PC-9 (cell line): Measurements from ENCODE around the gene GAS7. TPM values are rescaled to one million over a fixed set of nuclear protein-coding genes. Genes with fewer than 3 reads are reported as not detected.

Source experiments
- BruUV-seq: library from RNA; stranded (reverse); fragments of 400-500 nt; replicated peaks from 2 replicates; lab custom pipeline; 2021; lab: Mats Ljungman, UMichigan
- CTCF ChIA-PET: fragments of 300-600 bp; sonication (Branson Sonifier 250); formaldehyde crosslinking; loops from one replicate; lab custom pipeline; 2022; ENCODE audit warnings: antibody characterized with exemption; lab: Charles Lee
- POLR2A ChIA-PET: fragments of 300-600 bp; sonication (Branson Sonifier 250); formaldehyde crosslinking; loops from one replicate; lab custom pipeline; 2022; ENCODE audit warnings: antibody characterized with exemption; ENCODE audit not compliant: unreplicated experiment; lab: Charles Lee
- DNase-seq, 2 experiments: peaks; one replicate each; pipeline versions ENCODE4 v3.0.0 to v3.0.0-alpha.2; 2015 to 2022; ENCODE audit warnings: mixed read lengths in 1 of 2
- H2AFZ ChIP-seq: fragments of 200-600 bp; sonication (generic); 2 replicates; pipeline ENCODE4 v1.8.1; 2017; ENCODE audit warnings: antibody characterized with exemption
- H3F3A ChIP-seq: fragments of 200-600 bp; sonication (generic); 2 replicates; pipeline ENCODE4 v1.8.1; 2017; ENCODE audit warnings: antibody characterized with exemption, mild to moderate bottlenecking, low read depth; ENCODE audit not compliant: insufficient read depth
- H3K27ac ChIP-seq: fragments of 200-600 bp; sonication (generic); 2 replicates; pipeline ENCODE4 v1.6.1; 2016; ENCODE audit warnings: mixed run types
- H3K27me3 ChIP-seq: fragments of 200-600 bp; sonication (generic); 2 replicates; pipeline ENCODE4 v1.6.1; 2016; ENCODE audit warnings: low read depth, mixed run types; ENCODE audit not compliant: insufficient read depth
- H3K36me3 ChIP-seq: fragments of 200-600 bp; sonication (generic); 2 replicates; pipeline ENCODE4 v1.6.1; 2016; ENCODE audit warnings: low read depth, mixed run types
- H3K4me1 ChIP-seq: fragments of 200-600 bp; sonication (generic); replicated peaks from 2 replicates; pipeline ENCODE4 v1.6.1; 2016; ENCODE audit warnings: mixed run types; ENCODE audit not compliant: insufficient read depth
- H3K4me2 ChIP-seq: fragments of 200-600 bp; sonication (generic); 2 replicates; pipeline ENCODE4 v1.6.1; 2017; ENCODE audit warnings: mixed run types
- H3K4me3 ChIP-seq: fragments of 200-600 bp; sonication (generic); 2 replicates; pipeline ENCODE4 v1.6.1; 2016; ENCODE audit warnings: mixed run types
- H3K79me2 ChIP-seq: fragments of 200-600 bp; sonication (generic); 2 replicates; pipeline ENCODE4 v1.6.1; 2017; ENCODE audit warnings: low read depth, mixed run types
- H3K9me2 ChIP-seq: fragments of 200-600 bp; sonication (generic); 2 replicates; pipeline ENCODE4 v1.8.1; 2017; ENCODE audit warnings: mild to moderate bottlenecking; ENCODE audit not compliant: insufficient read depth
- H3K9me3 ChIP-seq: fragments of 200-600 bp; sonication (generic); 2 replicates; pipeline ENCODE4 v1.8.1; 2016; ENCODE audit warnings: low read depth; ENCODE audit not compliant: insufficient read depth
- H4K20me1 ChIP-seq: fragments of 200-600 bp; sonication (generic); 2 replicates; pipeline ENCODE4 v1.8.1; 2017; ENCODE audit not compliant: insufficient read depth
- CTCF ChIP-seq: fragments of 200-600 bp; sonication (generic); conservative IDR thresholded peaks from 2 replicates; pipeline ENCODE4 v1.6.1; 2017; ENCODE audit warnings: mixed run types, antibody characterized with exemption, mild to moderate bottlenecking, moderate library complexity
- EZH2 ChIP-seq: fragments of 200-600 bp; sonication (generic); IDR thresholded peaks from 2 replicates; pipeline ENCODE4 v1.8.0; 2017; ENCODE audit warnings: antibody characterized with exemption, low read depth
- intact Hi-C: fragments of 100-400 bp; cut with micrococcal nuclease; formaldehyde crosslinking; loops from one replicate; pipeline ENCODE4 v1.10.0; 2022; ENCODE audit not compliant: unreplicated experiment
- total RNA-seq: library from RNA; stranded (reverse); gene quantifications from 2 replicates; pipeline ENCODE4 v1.2.3, GENCODE V29; 2021

Gene GAS7
- total RNA-seq, 1 experiment from 2014 or later = not detected

DNA sequence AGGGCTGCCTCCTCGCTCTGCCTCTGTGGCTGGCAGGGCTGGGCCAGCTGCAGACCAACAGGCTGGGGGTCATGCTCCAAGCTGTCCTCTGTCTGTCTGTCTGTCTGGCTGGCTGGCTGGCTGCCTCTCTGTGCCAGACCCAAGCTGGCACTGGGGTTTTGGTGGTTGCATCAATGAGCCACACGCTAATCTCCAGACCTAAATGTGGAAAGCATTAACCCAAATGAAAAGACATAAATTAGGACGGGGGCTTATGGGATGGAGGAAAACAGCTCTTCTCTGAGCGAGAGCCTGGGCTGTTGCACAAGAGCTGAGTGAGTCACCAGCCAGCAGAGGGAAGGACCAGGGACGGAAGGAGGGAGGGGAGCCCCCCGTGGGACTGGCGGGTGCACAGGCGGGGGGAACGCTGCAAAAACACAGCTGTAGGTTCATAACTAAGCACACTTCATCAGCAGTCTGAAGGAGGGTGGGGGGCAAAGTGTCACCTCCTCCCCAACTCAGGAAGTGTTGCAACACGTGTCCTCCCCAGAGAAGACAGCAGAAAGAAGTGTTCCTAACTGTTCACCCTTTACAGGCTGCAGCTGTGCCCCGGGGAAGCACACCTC is 83.4 kb downstream of the GAS7 start:
- POLR2A ChIA-PET = interaction anchor here (0.5 kb wide), 1 partner anchor 1679 kb away, joined by 5 read pairs; the partner anchor contains the start of gene NDEL1
- no peak overlapping the region for H3K4me3 ChIP-seq

DNA sequence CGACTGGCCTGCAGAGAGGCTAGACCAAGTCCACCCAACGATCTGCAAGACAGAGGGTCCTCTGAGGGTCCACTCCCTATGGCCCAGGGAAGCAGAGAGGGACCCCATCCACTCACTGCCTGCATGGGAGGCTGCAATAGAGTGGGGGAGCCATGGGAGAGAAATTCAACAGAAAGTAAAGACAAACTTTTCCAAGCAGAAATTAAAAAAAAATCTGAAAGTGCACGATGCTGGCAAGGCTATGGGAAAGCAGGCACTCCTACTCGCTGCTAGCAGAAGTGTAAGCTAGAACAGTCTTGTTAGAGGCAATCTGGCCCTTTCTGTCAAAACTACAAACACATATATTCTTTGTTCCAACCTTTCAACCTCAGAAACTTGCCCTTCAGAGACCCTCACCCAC is 85.4 kb downstream of the GAS7 start:
- H3K4me2 ChIP-seq = no peak overlapping the region
- no peaks in the 10 kb centered on the region for H3K9me2 ChIP-seq
- H3K4me1 ChIP-seq = no peaks in the 10 kb centered on the region
- no peak for DNase-seq
- BruUV-seq = no TSS peak
- peaks cover 32% of the 10 kb centered on the region for H3K27me3 ChIP-seq
- no peaks in the 10 kb centered on the region for H4K20me1 ChIP-seq
- H3K4me3 ChIP-seq = no peak overlapping the region
- H3K27ac ChIP-seq = no peak overlapping the region
- no peak overlapping the region for H2AFZ ChIP-seq
- no peaks in the 10 kb centered on the region for H3K36me3 ChIP-seq
- POLR2A ChIA-PET = no interaction called here
- TF ChIP-seq CTCF = no peak
- no peak for TF ChIP-seq EZH2
- H3F3A ChIP-seq = no peaks in the 10 kb centered on the region
- H3K9me3 ChIP-seq = no peaks in the 10 kb centered on the region
- CTCF ChIA-PET = no interaction called here
- intact Hi-C loops = no loop called here
- no peaks in the 10 kb centered on the region for H3K79me2 ChIP-seq

More for the DNA sequence above, 83.4 kb downstream of the GAS7 start:
- no TSS peak for BruUV-seq
- TF ChIP-seq CTCF (no peak), EZH2 (no peak)
- Histone ChIP-seq H3K27me3 (peaks cover 26% of the 10 kb centered on the region), H3F3A (no peaks in the 10 kb centered on the region), H3K27ac (no peak overlapping the region), H4K20me1 (no peaks in the 10 kb centered on the region), H3K4me2 (peak overlapping the region; percentile 23; the same call in 1 of the 2 replicates), H3K9me2 (no peaks in the 10 kb centered on the region), H3K36me3 (no peaks in the 10 kb centered on the region), H3K9me3 (no peaks in the 10 kb centered on the region), H3K79me2 (no peaks in the 10 kb centered on the region), H2AFZ (no peak overlapping the region), H3K4me1 (no peaks in the 10 kb centered on the region; the same call in 1 of the 2 replicates)
- intact Hi-C loops = no loop called here
- CTCF ChIA-PET = no interaction called here
- DNase-seq = no peak

- no peaks in the 10 kb centered on the region for H4K20me1 ChIP-seq
- intact Hi-C loops = no loop called here
- H3K27me3 ChIP-seq = peaks cover 36% of the 10 kb centered on the region
- no peak overlapping the region for H3K4me2 ChIP-seq
- ChIA-PET POLR2A (no interaction called here), CTCF (no interaction called here)
- H3K4me3 ChIP-seq = no peak overlapping the region
- no peak overlapping the region for H2AFZ ChIP-seq
- H3K9me3 ChIP-seq = no peaks in the 10 kb centered on the region
- no peak for DNase-seq
- H3F3A ChIP-seq = no peaks in the 10 kb centered on the region
- TF ChIP-seq EZH2 = no peak
- TF ChIP-seq CTCF = no peak
- no peaks in the 10 kb centered on the region for H3K36me3 ChIP-seq
- no TSS peak for BruUV-seq
- H3K27ac ChIP-seq = no peak overlapping the region
- H3K4me1 ChIP-seq = no peaks in the 10 kb centered on the region
- no peaks in the 10 kb centered on the region for H3K79me2 ChIP-seq
- H3K9me2 ChIP-seq = no peaks in the 10 kb centered on the region
Measured at GRCh38 chr17:10111907-10112452, 86.4 kb downstream of the GAS7 start.
